Trophoblast cell (in vitro differentiated cells and primary cell): ENCODE data around the gene OR5K1. TPM values are rescaled to one million over a fixed set of nuclear protein-coding genes. Genes with fewer than 3 reads are reported as not detected.

Source experiments
- DNase-seq, 2 donors: peaks; one replicate each; pipeline ENCODE4 v3.0.0-alpha.2; 2016
- H2AFZ ChIP-seq: 2 replicates; pipeline ENCODE4 v1.6.1; 2013; ENCODE audit warnings: low read length, moderate library complexity, mild to moderate bottlenecking; ENCODE audit not compliant: insufficient read depth, poor library complexity
- H2AK5ac ChIP-seq: 2 replicates; pipeline ENCODE4 v1.6.1; 2013; ENCODE audit warnings: mild to moderate bottlenecking, low read length
- H2BK120ac ChIP-seq: 2 replicates; pipeline ENCODE4 v1.6.1; 2013; ENCODE audit warnings: low read length, mild to moderate bottlenecking, moderate library complexity; ENCODE audit not compliant: insufficient read depth, poor library complexity
- H2BK12ac ChIP-seq: 2 replicates; pipeline ENCODE4 v1.6.1; 2013; ENCODE audit warnings: mild to moderate bottlenecking, low read length, moderate library complexity
- H2BK5ac ChIP-seq: 2 replicates; pipeline ENCODE4 v1.6.1; 2013; ENCODE audit warnings: low read length, low read depth, moderate library complexity, mild to moderate bottlenecking; ENCODE audit not compliant: poor library complexity
- H3K14ac ChIP-seq: 2 replicates; pipeline ENCODE4 v1.6.1; 2013; ENCODE audit warnings: mild to moderate bottlenecking, low read length
- H3K18ac ChIP-seq: 2 replicates; pipeline ENCODE4 v1.6.1; 2013; ENCODE audit warnings: mild to moderate bottlenecking, low read length
- H3K23ac ChIP-seq: 2 replicates; pipeline ENCODE4 v1.6.1; 2013; ENCODE audit warnings: low read length
- H3K27ac ChIP-seq: 2 replicates; pipeline ENCODE4 v1.5.1; 2013; ENCODE audit warnings: low read depth, mild to moderate bottlenecking, inconsistent platforms, low read length, moderate library complexity
- H3K27me3 ChIP-seq: 2 replicates; pipeline ENCODE4 v1.6.1; 2013; ENCODE audit warnings: inconsistent platforms, mild to moderate bottlenecking, low read length, moderate library complexity; ENCODE audit not compliant: insufficient read depth
- H3K36me3 ChIP-seq, 2 experiments: 1 replicate in 1 of 2; 2 replicates in 1 of 2; pipeline ENCODE4 v1.6.1; 2013; ENCODE audit warnings: low read length in 2 of 2, mild to moderate bottlenecking in 2 of 2, moderate library complexity in 1 of 2; ENCODE audit not compliant: insufficient read depth in 2 of 2, control insufficient read depth in 1 of 2
- H3K4ac ChIP-seq: 2 replicates; pipeline ENCODE4 v1.6.1; 2013; ENCODE audit warnings: low read depth, mild to moderate bottlenecking, low read length, moderate library complexity
- H3K4me1 ChIP-seq, 2 experiments: 1 replicate in 1 of 2; 2 replicates in 1 of 2; pipeline ENCODE4 v1.6.1; 2013; ENCODE audit warnings: low read length in 2 of 2, mild to moderate bottlenecking in 2 of 2, moderate library complexity in 1 of 2; ENCODE audit not compliant: insufficient read depth in 2 of 2, control insufficient read depth in 1 of 2
- H3K4me2 ChIP-seq: 2 replicates; pipeline ENCODE4 v1.6.1; 2013; ENCODE audit warnings: inconsistent platforms, mild to moderate bottlenecking, low read length, moderate library complexity
- H3K4me3 ChIP-seq: 2 replicates; pipeline ENCODE4 v1.5.1; 2013; ENCODE audit warnings: mild to moderate bottlenecking, low read depth, low read length, inconsistent platforms
- H3K79me1 ChIP-seq: one replicate; pipeline ENCODE4 v1.6.1; 2013; ENCODE audit warnings: low read length
- H3K79me2 ChIP-seq: 2 replicates; pipeline ENCODE4 v1.6.1; 2013; ENCODE audit warnings: low read length, mild to moderate bottlenecking; ENCODE audit not compliant: control insufficient read depth, insufficient read depth, poor library complexity
- H3K9ac ChIP-seq: 2 replicates; pipeline ENCODE4 v1.6.1; 2013; ENCODE audit warnings: mild to moderate bottlenecking, low read length
- H3K9me3 ChIP-seq: 2 replicates; pipeline ENCODE4 v1.6.1; 2013; ENCODE audit warnings: low read depth, mild to moderate bottlenecking, control low read depth, inconsistent platforms, low read length; ENCODE audit not compliant: insufficient read depth
- H4K12ac ChIP-seq: 2 replicates; pipeline ENCODE4 v1.6.1; 2013; ENCODE audit warnings: low read depth, mild to moderate bottlenecking, low read length, moderate library complexity
- H4K8ac ChIP-seq: 2 replicates; pipeline ENCODE4 v1.6.1; 2013; ENCODE audit warnings: low read depth, mild to moderate bottlenecking, low read length, moderate library complexity
- H4K91ac ChIP-seq: one replicate; pipeline ENCODE4 v1.6.1; 2013; ENCODE audit warnings: low read depth, mild to moderate bottlenecking, low read length, moderate library complexity
- WGBS: extraction: QIAGEN DNeasy Blood & Tissue Kit; methylation state at CpG from one replicate; pipeline ENCODE4 v1.1.7; 2013; ENCODE audit warnings: missing lambda C conversion rate; ENCODE audit not compliant: insufficient read length, insufficient coverage; ENCODE audit errors: extremely low coverage; 5-methylcytosine and 5-hydroxymethylcytosine counted together
- polyA plus RNA-seq: library from polyadenylated mRNA; stranded (reverse); fragments of 200-250 nt; gene quantifications from 2 replicates; pipeline ENCODE4 v1.2.3, GENCODE V29; 2013

Gene OR5K1
- polyA plus RNA-seq: not detected in 2 replicates

GRCh38 chr3:98462901-98463300 lies at the start of gene OR5K1:
TSS of gene OR5K1 (plus strand) at chr3:98463201. CDS start at chr3:98469577, 6,376 bp downstream.
- Histone ChIP-seq H2BK120ac (no peak within 1 kb of the TSS), H3K79me1 (no peaks in the 10 kb centered on the region), H2BK12ac (no peak within 1 kb of the TSS), H4K12ac (no peak within 1 kb of the TSS), H3K4me2 (no peak within 1 kb of the TSS), H3K9ac (no peak within 1 kb of the TSS), H2AK5ac (no peak within 1 kb of the TSS), H3K4ac (no peak within 1 kb of the TSS), H2BK5ac (no peak within 1 kb of the TSS), H3K27me3 (no peaks in the 10 kb centered on the region), H2AFZ (no peak within 1 kb of the TSS), H4K8ac (no peak within 1 kb of the TSS), H3K18ac (no peak within 1 kb of the TSS), H4K91ac (no peak within 1 kb of the TSS), H3K79me2 (no peaks in the 10 kb centered on the region), H3K9me3 (no peaks in the 10 kb centered on the region), H3K23ac (no peak within 1 kb of the TSS), H3K4me1 (no peaks in the 10 kb centered on the region), H3K4me3 (no peak within 1 kb of the TSS), H3K14ac (no peak within 1 kb of the TSS), H3K36me3 (no peaks in the 10 kb centered on the region), H3K27ac (no peak within 1 kb of the TSS)
- no CpG with 5 or more reads among the region's 1 CpG for WGBS
- no peak for DNase-seq

- H4K8ac ChIP-seq: no peak overlapping the region
- H3K79me1 ChIP-seq: no peaks in the 10 kb centered on the region
- no peak overlapping the region for H3K4ac ChIP-seq
- H3K27me3 ChIP-seq: no peaks in the 10 kb centered on the region
- no peak overlapping the region for H2AFZ ChIP-seq
- no peak overlapping the region for H2AK5ac ChIP-seq
- no peak overlapping the region for H3K4me3 ChIP-seq
- no peak overlapping the region for H3K9ac ChIP-seq
- no peak overlapping the region for H2BK12ac ChIP-seq
- H3K79me2 ChIP-seq: no peaks in the 10 kb centered on the region
- no peak overlapping the region for H3K23ac ChIP-seq
- H3K4me1 ChIP-seq: no peaks in the 10 kb centered on the region
- no peak overlapping the region for H3K14ac ChIP-seq
- no peak overlapping the region for H4K12ac ChIP-seq
- H3K9me3 ChIP-seq: no peaks in the 10 kb centered on the region
- DNase-seq: no peak
- no peak overlapping the region for H3K27ac ChIP-seq
- H2BK120ac ChIP-seq: no peak overlapping the region
- no peak overlapping the region for H3K18ac ChIP-seq
- no peak overlapping the region for H3K4me2 ChIP-seq
- no peak overlapping the region for H4K91ac ChIP-seq
- no peaks in the 10 kb centered on the region for H3K36me3 ChIP-seq
- H2BK5ac ChIP-seq: no peak overlapping the region
These were observed 30.4 kb upstream of the OR5K1 start for GRCh38 chr3:98432575-98432974.

- H3K14ac ChIP-seq: no peak overlapping the region
- no peak overlapping the region for H4K12ac ChIP-seq
- H3K27me3 ChIP-seq: no peaks in the 10 kb centered on the region
- no peak overlapping the region for H3K4me3 ChIP-seq
- no peaks in the 10 kb centered on the region for H3K9me3 ChIP-seq
- H3K79me2 ChIP-seq: no peaks in the 10 kb centered on the region
- H3K79me1 ChIP-seq: no peaks in the 10 kb centered on the region
- no peak for DNase-seq
- no peak overlapping the region for H3K18ac ChIP-seq
- H2BK12ac ChIP-seq: no peak overlapping the region
- no peak overlapping the region for H3K27ac ChIP-seq
- no peaks in the 10 kb centered on the region for H3K36me3 ChIP-seq
- H2BK120ac ChIP-seq: no peak overlapping the region
- no peak overlapping the region for H3K23ac ChIP-seq
- H4K91ac ChIP-seq: no peak overlapping the region
- H2AFZ ChIP-seq: no peak overlapping the region
- H4K8ac ChIP-seq: no peak overlapping the region
- WGBS: no CpG with 5 or more reads among the region's 2 CpGs
- no peak overlapping the region for H3K4ac ChIP-seq
- H3K9ac ChIP-seq: no peak overlapping the region
- no peaks in the 10 kb centered on the region for H3K4me1 ChIP-seq
- H2BK5ac ChIP-seq: no peak overlapping the region
- no peak overlapping the region for H3K4me2 ChIP-seq
- H2AK5ac ChIP-seq: no peak overlapping the region
These were observed 29.2 kb upstream of the OR5K1 start for GRCh38 chr3:98433764-98434163.

GRCh38 chr3:98434412-98434811 lies 28.6 kb upstream of the OR5K1 start:
- no peak overlapping the region for H3K27ac ChIP-seq
- no peaks in the 10 kb centered on the region for H3K36me3 ChIP-seq
- H3K79me2 ChIP-seq: no peaks in the 10 kb centered on the region
- no peak overlapping the region for H2AFZ ChIP-seq
- H3K9me3 ChIP-seq: no peaks in the 10 kb centered on the region
- no peak overlapping the region for H2AK5ac ChIP-seq
- no peak overlapping the region for H4K91ac ChIP-seq
- H4K8ac ChIP-seq: no peak overlapping the region
- H4K12ac ChIP-seq: no peak overlapping the region
- no peaks in the 10 kb centered on the region for H3K4me1 ChIP-seq
- no peak overlapping the region for H3K23ac ChIP-seq
- no peak overlapping the region for H2BK12ac ChIP-seq
- no peak overlapping the region for H3K14ac ChIP-seq
- H3K18ac ChIP-seq: no peak overlapping the region
- no CpG with 5 or more reads among the region's 4 CpGs for WGBS
- no peak overlapping the region for H3K4me2 ChIP-seq
- no peak overlapping the region for H3K9ac ChIP-seq
- no peaks in the 10 kb centered on the region for H3K79me1 ChIP-seq
- H3K27me3 ChIP-seq: no peaks in the 10 kb centered on the region
- no peak overlapping the region for H3K4ac ChIP-seq
- H3K4me3 ChIP-seq: no peak overlapping the region
- DNase-seq: no peak
- no peak overlapping the region for H2BK120ac ChIP-seq
- H2BK5ac ChIP-seq: no peak overlapping the region

- Histone ChIP-seq H3K79me2 (no peaks in the 10 kb centered on the region), H3K36me3 (no peaks in the 10 kb centered on the region), H3K4ac (no peak overlapping the region), H3K4me3 (no peak overlapping the region), H2BK12ac (no peak overlapping the region), H2BK120ac (no peak overlapping the region), H3K14ac (no peak overlapping the region), H3K9me3 (no peaks in the 10 kb centered on the region), H3K27ac (no peak overlapping the region), H2AFZ (no peak overlapping the region), H2AK5ac (no peak overlapping the region), H3K18ac (no peak overlapping the region), H3K9ac (no peak overlapping the region), H3K27me3 (no peaks in the 10 kb centered on the region), H4K8ac (no peak overlapping the region), H4K12ac (no peak overlapping the region), H3K4me2 (no peak overlapping the region), H4K91ac (no peak overlapping the region), H2BK5ac (no peak overlapping the region), H3K23ac (no peak overlapping the region), H3K4me1 (no peaks in the 10 kb centered on the region), H3K79me1 (no peaks in the 10 kb centered on the region)
- no peak for DNase-seq
These were observed 22.7 kb upstream of the OR5K1 start for GRCh38 chr3:98440283-98440682.
